Epithelial cell of proximal tubule (primary cell): ENCODE data around the gene MYCBP2. TPM values are rescaled to one million over a fixed set of nuclear protein-coding genes. Genes with fewer than 3 reads are reported as not detected.

Experiments used
- DNase-seq: peaks from one replicate; pipeline ENCODE4 v3.0.0-alpha.2; 2011; ENCODE audit warnings: low read depth
- H3K4me3 ChIP-seq: 2 replicates; pipeline ENCODE4 v1.5.1; 2011; ENCODE audit warnings: low read depth, mild to moderate bottlenecking, low read length
- CTCF ChIP-seq: conservative IDR thresholded peaks from 2 replicates; pipeline ENCODE4 v1.5.1; 2012; ENCODE audit warnings: low read depth, mild to moderate bottlenecking, low read length
- total RNA-seq: library from RNA; depleted of rRNA; stranded (reverse); fragments of >200 nt; gene quantifications from 2 replicates; pipeline ENCODE4 v1.2.3, GENCODE V29; 2015

The MYCBP2 gene
- total RNA-seq, 1 donor from 2014 or later = 32.3 TPM

- H3K4me3 ChIP-seq = no peak overlapping the region
- DNase-seq = no peak
- no peak for TF ChIP-seq CTCF
Measured at GRCh38 chr13:77047649-77048343, 279.1 kb downstream of the MYCBP2 start.

- H3K4me3 ChIP-seq = no peak overlapping the region
- TF ChIP-seq CTCF = no peak
- no peak for DNase-seq
Measured at GRCh38 chr13:77042566-77043177, 284.2 kb downstream of the MYCBP2 start.

- no peak for TF ChIP-seq CTCF
- no peak overlapping the region for H3K4me3 ChIP-seq
- DNase-seq = no peak
Measured at GRCh38 chr13:77040835-77041234, 286.1 kb downstream of the MYCBP2 start.

GRCh38 chr13:77040076-77040475 lies 286.8 kb downstream of the MYCBP2 start:
- H3K4me3 ChIP-seq = no peak overlapping the region
- no peak for TF ChIP-seq CTCF
- DNase-seq = no peak

GRCh38 chr13:77038907-77039480 lies 287.9 kb downstream of the MYCBP2 start:
- no peak for TF ChIP-seq CTCF
- no peak overlapping the region for H3K4me3 ChIP-seq
- DNase-seq = no peak

- no peak for TF ChIP-seq CTCF
- DNase-seq = no peak
- H3K4me3 ChIP-seq = no peak overlapping the region
Measured at GRCh38 chr13:77036279-77036678, 290.6 kb downstream of the MYCBP2 start.
